Fibroblast of lung (primary cell): ENCODE measurements around the gene LGR6.

Experiments
- EZH2 ChIP-seq: IDR thresholded peaks from 2 replicates; pipeline ENCODE4 v1.5.1; 2012; ENCODE audit warnings: low read length, control low read depth, mild to moderate bottlenecking; ENCODE audit errors: missing control alignments
- TF ChIP-seq, protein P1 (sequence below), 2 donors: IDR thresholded peaks in 1 of 2; conservative IDR thresholded peaks in 1 of 2; 1 replicate in 1 of 2; 2 replicates in 1 of 2; pipeline ENCODE4 v1.5.1; 2011 to 2012; ENCODE audit warnings: low read length in 2 of 2, control low read depth in 1 of 2, inconsistent platforms in 1 of 2, low read depth in 1 of 2, mild to moderate bottlenecking in 1 of 2

DNA sequence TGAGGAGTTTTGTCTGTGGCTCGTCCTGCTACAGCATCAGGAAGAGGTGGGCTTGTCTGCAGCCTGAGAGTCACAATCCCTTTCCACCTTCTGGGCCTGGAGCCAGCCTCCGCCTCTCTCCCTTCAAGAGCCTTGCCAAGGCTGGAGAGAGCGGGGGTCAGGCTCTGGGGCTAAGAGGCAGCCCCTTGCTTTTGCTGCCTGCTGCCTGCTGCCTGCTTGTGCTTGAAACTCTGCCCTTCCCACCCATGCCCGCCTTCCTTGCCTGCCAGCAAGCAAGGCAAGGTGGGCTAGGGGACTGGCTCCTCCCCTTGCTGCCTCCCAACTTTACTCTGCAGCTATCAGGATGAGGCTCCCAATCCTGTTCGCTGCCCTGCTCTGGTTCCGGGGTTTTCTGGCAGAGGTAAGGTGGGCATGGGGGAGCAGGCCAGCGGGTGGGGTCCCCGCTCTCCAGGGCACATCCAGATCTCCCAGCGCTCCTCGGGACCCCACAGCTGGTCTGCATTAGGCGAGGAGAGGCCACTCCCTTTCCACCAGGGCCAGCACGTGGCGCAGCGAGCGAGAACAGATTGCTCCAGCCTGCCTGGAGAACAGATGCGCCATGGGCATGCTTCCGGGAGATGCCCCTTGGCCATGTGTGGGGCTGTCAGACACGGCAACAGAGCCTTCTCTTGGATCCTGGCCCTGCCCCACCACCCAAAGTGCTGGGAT, 25.7 kb upstream of the LGR6 start:
- TF ChIP-seq, protein P1, sequence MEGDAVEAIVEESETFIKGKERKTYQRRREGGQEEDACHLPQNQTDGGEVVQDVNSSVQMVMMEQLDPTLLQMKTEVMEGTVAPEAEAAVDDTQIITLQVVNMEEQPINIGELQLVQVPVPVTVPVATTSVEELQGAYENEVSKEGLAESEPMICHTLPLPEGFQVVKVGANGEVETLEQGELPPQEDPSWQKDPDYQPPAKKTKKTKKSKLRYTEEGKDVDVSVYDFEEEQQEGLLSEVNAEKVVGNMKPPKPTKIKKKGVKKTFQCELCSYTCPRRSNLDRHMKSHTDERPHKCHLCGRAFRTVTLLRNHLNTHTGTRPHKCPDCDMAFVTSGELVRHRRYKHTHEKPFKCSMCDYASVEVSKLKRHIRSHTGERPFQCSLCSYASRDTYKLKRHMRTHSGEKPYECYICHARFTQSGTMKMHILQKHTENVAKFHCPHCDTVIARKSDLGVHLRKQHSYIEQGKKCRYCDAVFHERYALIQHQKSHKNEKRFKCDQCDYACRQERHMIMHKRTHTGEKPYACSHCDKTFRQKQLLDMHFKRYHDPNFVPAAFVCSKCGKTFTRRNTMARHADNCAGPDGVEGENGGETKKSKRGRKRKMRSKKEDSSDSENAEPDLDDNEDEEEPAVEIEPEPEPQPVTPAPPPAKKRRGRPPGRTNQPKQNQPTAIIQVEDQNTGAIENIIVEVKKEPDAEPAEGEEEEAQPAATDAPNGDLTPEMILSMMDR (conservative IDR thresholded peaks at IDR 0.05 in 1 of 2, IDR thresholded peaks at IDR 0.05 in 1 of 2; ENCODE audit: low read depth in 1 of 2, low read length in 2 of 2) = no peak
- no peak for TF ChIP-seq EZH2
